Measurements from ENCODE around the gene RARS1. TPM values are rescaled to one million over a fixed set of nuclear protein-coding genes. Genes with fewer than 3 reads are reported as not detected.

Gene RARS1
- total RNA-seq, 1 donor from 2014 or later, result 137 TPM

DNA sequence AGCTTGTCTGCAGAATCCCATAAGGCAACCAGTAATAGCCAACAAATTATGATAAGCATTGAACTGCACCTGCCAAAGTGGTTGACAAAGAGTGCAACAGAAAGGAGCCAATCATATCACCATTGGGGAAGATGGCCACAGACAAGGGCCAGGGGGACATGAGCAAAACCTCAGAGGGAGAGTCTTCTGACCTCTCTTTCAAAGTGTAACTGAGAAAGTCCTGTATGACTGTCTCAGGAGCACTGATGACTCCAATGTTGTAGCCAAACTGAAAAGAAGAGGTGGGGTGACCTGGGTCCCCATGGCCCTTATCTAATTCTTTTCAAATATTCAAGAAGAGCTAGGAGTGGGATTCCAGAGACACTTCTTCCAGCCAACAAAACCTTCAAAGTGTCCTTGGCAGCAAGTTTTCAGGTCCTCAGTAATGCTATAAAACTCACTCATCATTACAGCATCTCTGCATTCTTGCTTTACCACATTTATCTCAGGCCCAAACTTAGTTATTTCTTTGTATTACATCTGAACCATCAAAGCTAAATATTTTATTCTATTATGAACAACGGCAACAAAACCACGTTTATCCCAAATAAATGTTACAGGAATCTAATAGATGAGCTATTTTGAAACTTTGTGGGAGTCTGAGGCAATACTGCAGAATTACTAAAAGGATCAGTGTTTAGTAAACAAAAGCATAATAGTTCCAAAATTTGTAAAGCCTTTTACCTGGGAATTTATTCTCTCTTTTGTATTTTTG is 67.3 kb downstream of the RARS1 start:
- no peak for DNase-seq (ENCODE audit: low read depth, low spot score)

DNA sequence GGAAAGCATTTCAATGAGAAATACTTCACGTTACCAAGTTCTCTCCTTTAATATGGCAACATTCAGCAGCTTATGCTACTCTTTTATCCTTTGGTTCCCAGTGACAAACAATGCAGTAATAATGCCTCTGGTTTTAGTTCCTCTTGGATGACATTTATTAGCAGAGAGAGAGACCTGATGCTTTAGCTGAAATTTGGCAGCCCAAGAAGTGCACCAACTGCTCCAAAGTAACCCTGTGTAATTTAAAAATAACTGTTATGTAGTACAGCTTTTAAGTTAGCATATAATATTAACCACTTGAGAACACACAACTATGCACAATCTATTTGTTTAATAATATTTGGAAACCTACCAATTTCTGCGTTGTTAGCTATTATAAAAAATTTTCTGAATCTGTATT is 71.1 kb downstream of the RARS1 start:
- no peak for DNase-seq (ENCODE audit: low read depth, low spot score)

DNA sequence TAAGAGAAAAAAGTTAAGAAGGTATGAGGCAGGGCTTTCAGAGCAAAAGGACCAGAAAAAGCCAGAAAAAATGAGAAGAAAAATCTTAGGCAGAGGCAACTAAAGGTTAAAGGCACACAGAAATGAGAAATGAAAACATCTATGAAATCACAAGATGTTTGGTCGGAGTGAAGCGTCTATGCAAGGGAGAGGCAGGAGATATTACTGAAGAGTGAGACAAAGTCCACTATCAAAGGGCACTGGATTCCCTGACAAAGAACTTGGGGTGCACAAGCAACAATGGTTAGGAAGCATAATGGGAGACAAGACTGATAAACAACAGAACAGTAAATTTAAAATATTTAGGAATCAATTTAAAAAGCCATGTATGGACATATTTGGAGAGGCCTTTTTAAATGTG is 76.0 kb downstream of the RARS1 start:
- no peak for DNase-seq (ENCODE audit: low read depth, low spot score)

DNA sequence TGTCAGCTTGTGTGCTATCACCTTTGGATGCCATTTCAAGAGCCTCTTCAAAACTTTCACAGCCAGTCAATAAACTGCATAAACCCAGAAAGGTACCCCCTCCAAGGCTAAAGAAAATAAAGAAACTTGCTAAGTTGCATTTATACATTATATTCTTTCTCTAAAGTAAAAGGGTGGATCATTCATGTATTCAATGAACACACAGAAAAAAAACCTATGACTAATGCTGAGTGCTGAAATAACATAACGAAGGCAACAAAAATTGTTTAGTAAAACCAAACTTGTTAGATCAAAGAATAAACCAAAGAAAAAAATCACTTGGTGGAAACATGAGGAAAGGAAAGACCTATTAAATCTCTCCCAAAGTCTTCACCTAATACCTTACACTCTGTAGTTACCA is 77.7 kb downstream of the RARS1 start:
- no peak for DNase-seq (ENCODE audit: low read depth, low spot score)

DNA sequence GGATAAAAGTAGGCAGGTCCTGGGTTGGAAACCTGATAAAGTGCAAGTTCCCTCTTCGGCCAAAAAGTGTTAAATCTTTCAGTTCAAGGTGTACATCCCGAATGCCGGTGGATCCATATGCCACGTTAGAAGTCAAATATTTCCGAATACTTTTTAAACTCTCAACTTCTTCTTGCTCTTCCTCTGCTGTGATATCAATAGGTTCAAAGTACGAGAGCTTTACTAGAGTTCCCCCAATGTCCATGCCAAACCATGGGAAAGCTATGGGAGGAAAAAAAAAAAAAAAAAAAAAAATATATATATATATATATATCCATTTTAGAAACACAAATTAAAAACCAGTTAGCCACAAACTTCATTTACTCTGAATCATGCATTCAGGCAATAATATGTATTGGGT is 82.5 kb downstream of the RARS1 start:
- no peak for DNase-seq (ENCODE audit: low read depth, low spot score)

Other genes with a start within 250 kb of the RARS1 start
- gene WWC1, start 194.8 kb upstream of the RARS1 start, total RNA-seq, result 0.04 and 0.33 TPM in 2 replicates
- gene FBLL1, start 42.8 kb downstream of the RARS1 start, total RNA-seq, result 0.39 and 0.86 TPM in 2 replicates
- 41.7 and 58.4 TPM in 2 replicates for gene PANK3, start 92.9 kb downstream of the RARS1 start, total RNA-seq